OCI-LY1 (cell line): ENCODE measurements around the gene PXN.

Experiments
- H2AFZ ChIP-seq: fragments of 200-600 bp; sonication (generic), shearing (Covaris generic); 2 replicates; pipeline ENCODE4 v1.6.0; 2014; ENCODE audit warnings: antibody characterized with exemption, mild to moderate bottlenecking, low read length
- H3F3A ChIP-seq: fragments of 200-600 bp; sonication (generic), shearing (Covaris generic); 2 replicates; pipeline ENCODE4 v1.6.0; 2014; ENCODE audit warnings: mild to moderate bottlenecking, antibody characterized with exemption, low read length, moderate library complexity; ENCODE audit not compliant: insufficient read depth
- H3K27ac ChIP-seq: fragments of 200-600 bp; sonication (generic); 2 replicates; pipeline ENCODE4 v1.5.1; 2014; ENCODE audit warnings: low read length, mixed run types, mild to moderate bottlenecking, low read depth; ENCODE audit not compliant: poor library complexity, severe bottlenecking
- H3K27me3 ChIP-seq: fragments of 200-600 bp; sonication (generic); 2 replicates; pipeline ENCODE4 v1.6.0; 2014; ENCODE audit warnings: antibody characterized with exemption, mild to moderate bottlenecking, low read length, moderate library complexity; ENCODE audit not compliant: insufficient read depth
- H3K36me3 ChIP-seq: fragments of 200-600 bp; sonication (generic); 2 replicates; pipeline ENCODE4 v1.6.1; 2014; ENCODE audit warnings: mild to moderate bottlenecking, antibody characterized with exemption, low read length, moderate library complexity, mixed read lengths; ENCODE audit not compliant: insufficient read depth
- H3K4me1 ChIP-seq: fragments of 200-600 bp; sonication (generic); 2 replicates; pipeline ENCODE4 v1.5.1; 2014; ENCODE audit warnings: mild to moderate bottlenecking, low read length, moderate library complexity; ENCODE audit not compliant: insufficient read depth, severe bottlenecking
- H3K4me2 ChIP-seq: fragments of 200-600 bp; sonication (generic), shearing (Covaris generic); 2 replicates; pipeline ENCODE4 v1.6.1; 2014; ENCODE audit warnings: low read length
- H3K4me3 ChIP-seq: fragments of 200-600 bp; sonication (generic); 2 replicates; pipeline ENCODE4 v1.5.1; 2014; ENCODE audit warnings: low read length, low read depth, mild to moderate bottlenecking, mixed read lengths; ENCODE audit not compliant: poor library complexity, severe bottlenecking
- H3K79me2 ChIP-seq: fragments of 200-600 bp; shearing (Covaris generic); 2 replicates; pipeline ENCODE4 v1.6.1; 2016; ENCODE audit warnings: mixed run types, low read length, mixed read lengths; ENCODE audit not compliant: insufficient read depth
- H3K9ac ChIP-seq: fragments of 200-600 bp; sonication (generic), shearing (Covaris generic); 2 replicates; pipeline ENCODE4 v1.6.1; 2014; ENCODE audit warnings: mild to moderate bottlenecking, low read length, mixed read lengths
- H3K9me2 ChIP-seq: fragments of 200-600 bp; sonication (generic), shearing (Covaris generic); 2 replicates; pipeline ENCODE4 v1.6.1; 2014; ENCODE audit warnings: low read depth, mild to moderate bottlenecking, low read length, mixed read lengths
- H3K9me3 ChIP-seq: fragments of 200-600 bp; shearing (Covaris generic); 2 replicates; pipeline ENCODE4 v1.6.1; 2014; ENCODE audit warnings: low read length, mixed read lengths
- H4K20me1 ChIP-seq: fragments of 200-600 bp; sonication (generic), shearing (Covaris generic); 2 replicates; pipeline ENCODE4 v1.6.0; 2016; ENCODE audit warnings: mild to moderate bottlenecking, low read length; ENCODE audit not compliant: insufficient read depth
- CTCF ChIP-seq: fragments of 200-600 bp; sonication (generic), shearing (Covaris generic); IDR thresholded peaks from 2 replicates; pipeline ENCODE4 v1.5.1; 2017; ENCODE audit warnings: mild to moderate bottlenecking, antibody characterized with exemption, low read length, moderate library complexity, mixed read lengths
- EZH2 ChIP-seq: fragments of 200-600 bp; sonication (generic), shearing (Covaris generic); IDR thresholded peaks from 2 replicates; pipeline ENCODE4 v1.8.0; 2017; ENCODE audit warnings: borderline replicate concordance, mixed run types, mild to moderate bottlenecking, antibody characterized with exemption, low read length, moderate library complexity, mixed read lengths

Gene PXN

GRCh38 chr12:120240495-120240833 lies 25.1 kb downstream of the PXN start:
- Histone ChIP-seq H3K9ac (no peak overlapping the region), H2AFZ (no peak overlapping the region), H3K79me2 (no peaks in the 10 kb centered on the region), H4K20me1 (no peaks in the 10 kb centered on the region), H3K4me3 (no peak overlapping the region), H3F3A (no peaks in the 10 kb centered on the region), H3K4me2 (no peak overlapping the region), H3K9me2 (no peaks in the 10 kb centered on the region), H3K36me3 (no peaks in the 10 kb centered on the region), H3K4me1 (no peaks in the 10 kb centered on the region), H3K27ac (no peak overlapping the region), H3K27me3 (no peaks in the 10 kb centered on the region; the same call in 1 of the 2 replicates), H3K9me3 (no peaks in the 10 kb centered on the region)
- no peak for TF ChIP-seq EZH2
- no peak for TF ChIP-seq CTCF

GRCh38 chr12:120239776-120240494 lies 25.6 kb downstream of the PXN start:
- no peaks in the 10 kb centered on the region for H3K79me2 ChIP-seq

GRCh38 chr12:120238839-120239445 lies 26.6 kb downstream of the PXN start:
- no peaks in the 10 kb centered on the region for H3K36me3 ChIP-seq
- no peaks in the 10 kb centered on the region for H3K9me2 ChIP-seq
- H3K27ac ChIP-seq: no peak overlapping the region
- H4K20me1 ChIP-seq: no peaks in the 10 kb centered on the region
- no peak overlapping the region for H3K4me2 ChIP-seq
- H2AFZ ChIP-seq: no peak overlapping the region
- no peak overlapping the region for H3K9ac ChIP-seq
- TF ChIP-seq EZH2 (no peak), CTCF (no peak)
- H3K27me3 ChIP-seq: no peaks in the 10 kb centered on the region; the same call in 1 of the 2 replicates
- no peaks in the 10 kb centered on the region for H3F3A ChIP-seq
- H3K4me3 ChIP-seq: no peak overlapping the region
- H3K4me1 ChIP-seq: no peaks in the 10 kb centered on the region
- H3K9me3 ChIP-seq: no peaks in the 10 kb centered on the region
- no peaks in the 10 kb centered on the region for H3K79me2 ChIP-seq

More at GRCh38 chr12:120239776-120240494, 25.6 kb downstream of the PXN start:
- Histone ChIP-seq H4K20me1 (no peaks in the 10 kb centered on the region), H3K4me2 (no peak overlapping the region), H3K9ac (no peak overlapping the region), H3K36me3 (no peaks in the 10 kb centered on the region), H3K4me3 (no peak overlapping the region), H3F3A (no peaks in the 10 kb centered on the region), H3K27me3 (no peaks in the 10 kb centered on the region; the same call in 1 of the 2 replicates), H3K4me1 (no peaks in the 10 kb centered on the region), H3K9me3 (no peaks in the 10 kb centered on the region), H3K9me2 (no peaks in the 10 kb centered on the region), H2AFZ (no peak overlapping the region), H3K27ac (no peak overlapping the region)
- TF ChIP-seq EZH2: no peak
- no peak for TF ChIP-seq CTCF
